GM19240 (cell line): ENCODE results near the gene NUDC.
"Not testable (repeated sequence)": the region's sequence is repeated elsewhere in the genome, so short reads cannot be mapped to it uniquely, and the experiment has no call there.

Experiments
- DNase-seq: peaks from one replicate; pipeline ENCODE4 v3.0.0; 2011; ENCODE audit warnings: low spot score; ENCODE audit not compliant: insufficient read length

The NUDC gene

DNA sequence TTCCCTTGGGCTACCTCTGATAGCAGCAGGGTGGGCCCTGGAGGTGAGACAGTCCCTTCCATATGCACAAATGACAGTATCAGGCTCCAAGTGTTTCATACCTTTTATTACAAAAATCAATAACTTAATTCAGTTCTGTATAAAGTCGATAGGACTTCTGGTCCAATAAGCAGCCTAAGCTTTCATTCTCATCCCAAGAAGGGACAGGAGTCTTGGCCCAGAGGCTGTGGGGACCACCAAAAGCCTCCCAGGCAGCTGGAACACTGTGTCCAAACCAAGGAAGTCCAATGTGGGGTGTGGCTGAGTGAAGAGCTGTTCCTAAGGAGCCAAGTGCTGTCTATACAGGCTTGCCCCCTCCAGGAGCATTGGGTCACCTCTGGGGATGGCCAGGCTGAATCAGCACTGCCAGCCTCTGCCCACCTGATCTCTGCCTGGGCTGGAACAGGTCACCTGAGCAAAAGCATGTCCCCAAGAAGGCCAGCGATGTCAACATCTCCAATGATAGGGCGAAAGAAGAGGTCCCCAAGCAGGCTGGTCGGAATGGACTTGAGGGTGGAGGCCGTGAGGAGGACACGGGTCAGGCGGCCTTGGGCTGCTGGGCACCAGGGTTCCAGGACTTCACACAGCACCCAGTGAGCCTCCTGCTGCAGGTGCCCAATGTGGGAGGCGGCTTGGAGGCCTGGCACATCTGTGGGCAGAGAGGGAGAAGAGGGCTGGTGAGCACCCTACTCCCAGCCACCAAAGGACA is 10.0 kb upstream of the NUDC start:
- no peak for DNase-seq

DNA sequence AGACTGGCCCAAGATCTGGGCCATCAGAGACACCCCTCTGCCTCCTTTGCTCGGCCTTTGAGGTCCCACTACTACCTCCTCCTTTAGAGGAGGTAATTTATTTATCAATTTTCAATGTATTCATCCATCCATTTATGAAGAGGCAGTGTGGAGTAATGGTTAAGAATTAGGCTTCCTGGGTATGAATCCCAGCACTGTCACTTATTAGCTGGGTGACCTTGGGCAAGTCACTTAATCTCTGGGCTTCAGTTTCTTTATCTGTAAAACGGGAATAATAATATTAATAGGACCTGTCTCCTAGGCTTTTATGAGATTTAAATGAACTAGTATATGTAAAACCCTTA is 9.4 kb upstream of the NUDC start:
- no peak for DNase-seq

- DNase-seq: no peak
Observed at GRCh38 chr1:26913389-26913753, 8.2 kb upstream of the NUDC start.

GRCh38 chr1:26913754-26914619 is 7.6 kb upstream of the NUDC start, which contains the start of gene NR0B2:
Gene NR0B2, minus strand, starts transcription at chr1:26913975. Its CDS starts 35 bp downstream, at chr1:26913940.
- no peak for DNase-seq

DNA sequence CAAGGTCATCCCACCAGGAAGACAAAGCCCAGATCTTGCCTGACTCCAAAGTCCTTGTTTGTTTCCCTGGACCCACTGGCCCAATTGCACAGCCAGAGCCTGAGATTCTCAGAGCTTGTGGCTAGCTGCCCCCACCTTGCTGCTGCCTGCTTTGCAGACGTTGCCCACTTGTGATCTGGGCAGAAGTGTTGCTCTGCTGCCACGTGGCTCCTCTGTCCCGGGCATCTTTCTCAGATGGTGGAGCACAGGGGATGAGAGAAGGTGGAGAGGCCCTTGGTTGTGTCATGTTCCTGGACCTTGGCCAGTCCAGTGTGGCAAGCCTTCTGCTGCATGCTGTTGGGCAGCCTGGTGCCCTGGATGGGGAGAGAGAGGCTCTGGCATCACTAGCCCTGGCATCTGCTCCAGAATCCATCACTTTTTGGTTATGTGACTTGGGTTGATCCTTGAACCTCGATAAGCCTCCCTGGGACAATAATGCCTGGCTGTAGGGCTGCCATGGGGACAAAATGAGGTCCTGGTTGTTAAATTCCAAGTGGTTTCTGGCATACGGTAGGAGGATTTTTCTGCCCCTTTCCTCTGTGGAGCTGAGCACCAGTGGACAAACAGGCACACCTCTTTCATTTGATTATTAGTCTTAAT is 6.2 kb upstream of the NUDC start:
- DNase-seq: no peak

GRCh38 chr1:26921126-26921539 is 410 bp upstream of the NUDC start:
- DNase-seq: no peak

DNA sequence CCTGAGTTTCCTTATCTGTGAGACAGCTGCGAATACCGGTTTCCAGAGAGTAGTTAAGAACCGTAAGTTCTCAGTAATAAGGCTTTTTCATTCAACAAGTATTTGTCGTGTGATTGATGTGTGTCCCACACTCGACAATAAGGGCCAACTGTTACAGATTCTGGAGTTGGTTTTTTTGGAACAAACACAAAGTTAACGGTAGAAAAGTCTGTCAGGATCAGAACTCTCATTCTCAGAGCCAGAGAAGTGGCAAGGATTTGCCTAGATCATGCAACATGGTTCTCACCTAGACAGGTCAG is 837 bp downstream of the NUDC start:
- no peak for DNase-seq

- DNase-seq: no peak
Observed at GRCh38 chr1:26922901-26923300, 1.4 kb downstream of the NUDC start.

DNA sequence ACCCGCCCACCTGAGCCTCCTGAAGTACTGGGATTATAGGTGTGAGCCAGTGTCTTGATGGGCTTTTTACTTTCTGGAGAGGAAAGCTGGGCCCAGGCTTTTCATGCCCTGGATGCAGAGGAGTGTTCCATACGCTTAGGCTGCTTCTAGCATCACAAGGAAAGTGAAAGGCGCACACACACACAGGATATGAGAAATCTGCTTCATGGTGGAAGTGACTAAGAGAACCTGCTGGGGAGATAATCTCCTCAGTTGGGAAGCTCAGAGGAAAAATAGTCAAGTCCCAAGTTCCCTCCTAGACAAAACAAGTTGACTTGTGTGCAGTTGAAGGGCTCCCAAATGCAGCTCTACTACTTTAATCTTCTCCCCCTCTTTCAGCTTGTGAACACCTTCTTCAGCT is 2.2 kb downstream of the NUDC start:
- no peak for DNase-seq

GRCh38 chr1:26932531-26932930 is 11.0 kb downstream of the NUDC start:
- no peak for DNase-seq

- no peak for DNase-seq
Observed at GRCh38 chr1:26936823-26937222, 15.3 kb downstream of the NUDC start.

GRCh38 chr1:26938004-26938658 is 16.6 kb downstream of the NUDC start:
- DNase-seq: no peak

- no peak for DNase-seq
Observed at GRCh38 chr1:26938659-26939025, 17.1 kb downstream of the NUDC start.

DNA sequence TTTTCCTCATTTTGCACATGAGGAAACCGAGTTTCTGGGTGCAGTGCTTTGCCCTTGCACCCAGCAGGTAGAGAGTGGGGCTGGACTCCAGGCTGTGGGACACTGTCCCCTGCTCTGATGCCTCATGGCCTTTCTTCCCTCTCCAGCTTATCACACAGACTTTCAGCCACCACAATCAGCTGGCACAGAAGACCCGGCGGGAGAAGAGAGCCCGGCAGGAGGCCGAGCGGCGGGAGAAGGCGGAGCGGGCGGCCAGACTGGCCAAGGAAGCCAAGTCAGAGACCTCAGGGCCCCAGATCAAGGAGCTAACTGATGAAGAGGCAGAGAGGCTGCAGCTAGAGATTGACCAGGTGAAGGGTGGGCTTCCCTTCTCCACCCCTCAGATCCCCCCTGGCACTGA is 19.8 kb downstream of the NUDC start:
- DNase-seq: no peak

- DNase-seq: no peak
Observed at GRCh38 chr1:26942656-26943055, 21.1 kb downstream of the NUDC start.

DNA sequence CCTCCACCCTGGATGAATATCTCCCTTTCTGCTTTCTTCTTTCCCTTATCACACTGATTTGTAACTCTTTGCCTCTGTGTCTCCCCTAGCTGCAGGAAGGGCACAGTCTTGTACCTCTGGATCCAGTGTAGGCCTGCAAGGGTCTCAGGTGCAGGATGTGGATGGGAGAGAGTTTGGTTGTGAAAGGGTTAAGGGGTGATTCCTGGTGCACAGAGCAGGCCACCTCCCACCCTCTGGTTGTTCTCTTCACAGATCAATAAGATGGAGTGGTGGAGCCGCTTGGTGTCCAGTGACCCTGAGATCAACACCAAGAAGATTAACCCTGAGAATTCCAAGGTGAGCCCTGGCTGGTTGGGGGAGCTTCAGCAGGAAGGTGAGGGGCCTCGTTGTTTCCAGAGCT is 23.6 kb downstream of the NUDC start:
- DNase-seq: no peak

- no peak for DNase-seq
Observed at GRCh38 chr1:26945728-26946127, 24.2 kb downstream of the NUDC start.

DNA sequence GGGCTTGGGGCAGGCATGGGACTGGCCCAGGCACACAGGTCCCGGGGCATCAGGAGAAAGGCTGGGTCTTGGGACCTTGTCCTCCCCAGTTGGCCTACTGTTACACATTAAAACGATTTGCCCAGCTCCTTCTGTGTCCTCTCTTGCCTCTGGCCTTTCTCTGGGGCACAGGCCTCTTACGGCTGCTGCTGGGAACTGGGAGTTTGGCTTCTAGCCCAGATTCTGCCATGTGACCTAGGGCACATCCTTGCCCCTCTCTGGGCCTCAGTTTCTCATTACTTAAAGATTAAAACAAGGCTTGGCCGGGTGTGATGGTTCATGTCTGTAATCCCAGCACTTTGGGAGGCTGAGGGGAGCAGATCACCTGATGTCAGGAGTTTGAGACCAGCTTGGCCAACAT is 24.7 kb downstream of the NUDC start:
- DNase-seq: no peak

DNA sequence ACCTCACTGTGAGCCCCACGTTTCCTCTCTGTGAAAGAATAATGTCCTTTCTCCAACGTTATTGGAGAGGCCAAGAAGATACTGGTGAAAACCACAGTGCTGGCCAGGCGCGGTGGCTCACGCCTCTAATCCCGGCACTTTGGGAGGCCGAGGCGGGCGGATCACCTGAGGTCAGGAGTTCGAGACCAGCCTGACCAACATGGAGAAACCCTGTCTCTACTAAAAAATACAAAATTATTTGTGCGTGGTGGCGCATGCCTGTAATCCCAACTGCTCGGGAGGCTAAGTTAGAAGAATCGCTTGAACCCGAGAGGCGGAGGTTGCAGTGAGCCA is 27.1 kb downstream of the NUDC start:
- DNase-seq: not testable (repeated sequence)

DNA sequence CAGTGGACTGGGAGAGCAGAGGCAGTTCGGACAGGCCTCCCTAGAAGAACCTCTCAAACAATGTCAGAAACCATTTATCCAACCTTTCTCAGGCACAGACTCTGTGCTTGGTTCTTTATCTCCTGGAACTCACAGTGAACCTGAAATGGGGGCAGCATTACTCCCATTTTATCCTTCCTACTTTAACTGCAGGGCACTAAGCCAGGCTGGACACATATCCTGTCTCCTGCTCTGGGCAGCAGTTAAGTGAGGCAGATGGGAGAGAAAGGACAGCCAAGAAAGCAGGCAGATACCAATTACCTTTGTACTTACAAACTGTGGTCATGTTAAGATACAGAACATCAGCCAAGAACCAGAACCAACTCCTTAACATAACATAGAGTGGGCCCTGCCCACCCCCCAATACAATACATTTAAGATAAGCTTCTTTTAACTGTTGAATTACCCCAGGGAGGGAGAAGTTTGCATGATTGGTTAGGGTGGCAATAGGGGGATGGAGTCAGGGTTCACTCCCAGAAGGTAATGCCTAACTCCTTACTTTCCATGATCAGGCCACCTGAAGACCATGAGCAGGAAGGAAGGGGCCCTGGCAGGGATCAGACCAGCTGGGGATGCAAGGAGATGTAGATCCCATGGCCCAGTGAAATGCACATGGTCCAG is 27.9 kb downstream of the NUDC start:
- DNase-seq: no peak

DNA sequence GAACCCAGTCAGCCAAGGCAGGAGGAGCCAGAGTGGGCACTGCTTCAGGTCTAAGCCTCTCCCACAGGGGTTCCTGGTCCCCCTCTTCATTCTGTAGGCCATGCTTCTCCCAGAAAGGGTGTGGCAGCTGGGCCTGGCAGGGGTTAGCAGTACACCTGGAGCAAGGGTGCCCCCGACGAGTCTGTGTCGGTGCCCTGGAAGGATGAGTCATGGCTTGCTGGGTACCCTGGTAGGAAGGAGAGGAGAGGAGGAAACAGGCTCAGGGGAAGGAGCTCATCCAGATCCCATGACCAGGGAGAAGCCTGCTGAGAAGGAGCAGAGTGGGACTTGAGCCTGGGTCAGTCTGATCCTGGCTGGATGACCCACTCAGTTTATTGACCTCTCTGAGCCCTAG is 28.4 kb downstream of the NUDC start:
- no peak for DNase-seq

GRCh38 chr1:26950602-26951001 is 29.1 kb downstream of the NUDC start:
- DNase-seq: no peak
